Small intestine (tissue), 16 donors: ENCODE data around the gene CSNK1G3. TPM values are rescaled to one million over a fixed set of nuclear protein-coding genes. Genes with fewer than 3 reads are reported as not detected.
"Not testable (repeated sequence)": the region's sequence is repeated elsewhere in the genome, so short reads cannot be mapped to it uniquely, and the experiment has no call there.

ENCODE experiments used
- DNase-seq, 2 donors: peaks; one replicate each; pipeline versions ENCODE4 v3.0.0 to v3.0.0-alpha.2; 2013
- FAIRE-seq: peaks from 2 replicates; lab custom pipeline; 2012; peaks lifted over from hg19 to GRCh38; lab: Jason Lieb, UNC
- H3K27ac ChIP-seq, 3 donors: one replicate each; pipeline ENCODE4 v1.5.1; 2013; ENCODE audit warnings: low read length in 2 of 3, mild to moderate bottlenecking in 2 of 3, control low read depth in 1 of 3, inconsistent platforms in 1 of 3, low read depth in 1 of 3, moderate library complexity in 1 of 3
- H3K27me3 ChIP-seq, 3 donors: one replicate each; pipeline ENCODE4 v1.6.1; 2013; ENCODE audit warnings: low read length in 3 of 3, inconsistent platforms in 1 of 3; ENCODE audit not compliant: control insufficient read depth in 3 of 3, insufficient read depth in 3 of 3
- H3K36me3 ChIP-seq, 3 donors: one replicate each; pipeline ENCODE4 v1.6.1; 2013; ENCODE audit warnings: low read length in 3 of 3, inconsistent platforms in 1 of 3, low read depth in 1 of 3, mild to moderate bottlenecking in 1 of 3, moderate library complexity in 1 of 3; ENCODE audit not compliant: control insufficient read depth in 3 of 3, insufficient read depth in 2 of 3
- H3K4me1 ChIP-seq, 3 donors: one replicate each; pipeline ENCODE4 v1.6.1; 2013; ENCODE audit warnings: low read length in 2 of 3, inconsistent platforms in 1 of 3, low read depth in 1 of 3, mild to moderate bottlenecking in 1 of 3, moderate library complexity in 1 of 3; ENCODE audit not compliant: control insufficient read depth in 3 of 3, insufficient read depth in 2 of 3
- H3K4me3 ChIP-seq, 3 donors: one replicate each; pipeline ENCODE4 v1.5.1; 2013; ENCODE audit warnings: low read length in 3 of 3, control low read depth in 1 of 3, inconsistent platforms in 1 of 3, low read depth in 1 of 3, mild to moderate bottlenecking in 1 of 3, moderate library complexity in 1 of 3
- H3K9me3 ChIP-seq, 2 donors: one replicate each; pipeline ENCODE4 v1.6.1; 2013; ENCODE audit warnings: low read depth in 1 of 2, low read length in 1 of 2; ENCODE audit not compliant: control insufficient read depth in 2 of 2, insufficient read depth in 1 of 2
- WGBS, 3 donors: extraction: QIAGEN DNeasy Blood & Tissue Kit; methylation state at CpG; one replicate each; pipeline ENCODE4 v1.1.7; 2013; 5-methylcytosine and 5-hydroxymethylcytosine counted together
- long read RNA-seq, 10 donors: transcript quantifications; one replicate each; lab custom pipeline, GENCODE V29; 2026
- polyA plus RNA-seq, 4 donors: library from polyadenylated mRNA; stranded (reverse) in 3 of 4; unstranded in 1 of 4; fragments of 200-250 nt in 3 of 4; fragments of 120-200 nt in 1 of 4; gene quantifications; one replicate each; pipeline versions ENCODE4 v1.2.1 to v1.2.3, GENCODE V29; 2013
- donor health status: healthy with polysubstance abuse.
- donor health status: control.
- donor health status: control.
- donor health status: Bipolar disorder and iron deficiency.
- donor health status: healthy.

The CSNK1G3 gene
- 10 to 100 TPM; 16.7 to 21.7 (median 20.2) TPM for polyA plus RNA-seq
- long read RNA-seq, donor 1, partial matches to known transcripts = 8 of 11 reads
- long read RNA-seq, donor 1, other reads (novel, unspliced or antisense) = 0 of 11 reads
- long read RNA-seq, donor 2, partial matches to known transcripts = 0 of 1 reads
- long read RNA-seq, donor 2, other reads (novel, unspliced or antisense) = 0 of 1 reads
- long read RNA-seq, donor 3, partial matches to known transcripts = 6 of 8 reads
- long read RNA-seq, donor 3, other reads (novel, unspliced or antisense) = 0 of 8 reads
- long read RNA-seq, donor 4 = 0 reads
- long read RNA-seq, donor 5, partial matches to known transcripts = 0 of 2 reads
- long read RNA-seq, donor 5, other reads (novel, unspliced or antisense) = 0 of 2 reads
- long read RNA-seq, donor 6, partial matches to known transcripts = 0 of 1 reads
- long read RNA-seq, donor 6, other reads (novel, unspliced or antisense) = 0 of 1 reads
- long read RNA-seq, donor 7, full-length matches to known transcripts = 3 of 3 reads
- long read RNA-seq, donor 7, partial matches to known transcripts = 0 of 3 reads
- long read RNA-seq, donor 7, other reads (novel, unspliced or antisense) = 0 of 3 reads
- long read RNA-seq, donor 8 = 0 reads
- long read RNA-seq, donor 9, partial matches to known transcripts = 0 of 1 reads
- long read RNA-seq, donor 9, other reads (novel, unspliced or antisense) = 0 of 1 reads
- long read RNA-seq, donor 10, full-length matches to known transcripts = 6 of 18 reads
- long read RNA-seq, donor 10, partial matches to known transcripts = 12 of 18 reads
- long read RNA-seq, donor 10, other reads (novel, unspliced or antisense) = 0 of 18 reads

- peak within 1 kb of the TSS; percentile 83 to 96 (median 93) for H3K4me3 ChIP-seq
- peaks cover 3 to 4% (median 3%) of the 10 kb centered on the region in 3 donors for H3K4me1 ChIP-seq
- no peaks in the 10 kb centered on the region for H3K9me3 ChIP-seq
- FAIRE-seq (peak; percentile 71), DNase-seq (peak; percentile 98 to 99)
- 1% methylated on average over 59 to 82 of the region's 82 CpGs for WGBS, 3 donors
- no peaks in the 10 kb centered on the region for H3K27me3 ChIP-seq
- no peaks in the 10 kb centered on the region for H3K36me3 ChIP-seq
- peak within 1 kb of the TSS; percentile 84 to 99 (median 98) for H3K27ac ChIP-seq
These were observed at the start of gene CSNK1G3 for GRCh38 chr5:123511648-123512605. Gene CSNK1G3, plus strand, starts transcription at chr5:123512177. Its CDS starts 33,487 bp downstream, at chr5:123545664.

- H3K27me3 ChIP-seq, DNase-seq, H3K36me3 ChIP-seq, FAIRE-seq, H3K9me3 ChIP-seq, H3K4me3 ChIP-seq, H3K27ac ChIP-seq, H3K4me1 ChIP-seq: not testable (repeated sequence)
- WGBS, 3 donors = 88 to 90% (median 89%) methylated on average over 1 of the region's 1 CpG
These were observed 45.1 kb upstream of the CSNK1G3 start for GRCh38 chr5:123466839-123467238.

- Histone ChIP-seq H3K27me3 (no peaks in the 10 kb centered on the region), H3K4me3 (no peak overlapping the region), H3K27ac (no peak overlapping the region), H3K36me3 (no peaks in the 10 kb centered on the region), H3K4me1 (no peaks in the 10 kb centered on the region), H3K9me3 (peaks cover 0 to 2% of the 10 kb centered on the region in 2 donors)
- FAIRE-seq (no peak), DNase-seq (no peak)
- 90 to 92% (median 91%) methylated on average over 3 of the region's 3 CpGs for WGBS, 3 donors
These were observed 40.6 kb upstream of the CSNK1G3 start for GRCh38 chr5:123471385-123471784.

GRCh38 chr5:123472150-123472924, 39.6 kb upstream of the CSNK1G3 start:
- 84 to 94% (median 92%) methylated on average over 8 of the region's 8 CpGs for WGBS, 3 donors
- no peak for FAIRE-seq

GRCh38 chr5:123474228-123474627, 37.7 kb upstream of the CSNK1G3 start:
- no peak for FAIRE-seq
- no peaks in the 10 kb centered on the region for H3K36me3 ChIP-seq
- no peak for DNase-seq
- H3K4me1 ChIP-seq = no peaks in the 10 kb centered on the region
- H3K9me3 ChIP-seq = peaks cover 0 to 2% of the 10 kb centered on the region in 2 donors
- H3K27ac ChIP-seq = no peak overlapping the region
- H3K4me3 ChIP-seq = no peak overlapping the region
- no peaks in the 10 kb centered on the region for H3K27me3 ChIP-seq

More at GRCh38 chr5:123472150-123472924, 39.6 kb upstream of the CSNK1G3 start:
- H3K4me3 ChIP-seq = no peak overlapping the region
- no peaks in the 10 kb centered on the region for H3K36me3 ChIP-seq
- H3K27ac ChIP-seq = no peak overlapping the region
- H3K9me3 ChIP-seq = peaks cover 0 to 2% of the 10 kb centered on the region in 2 donors
- no peaks in the 10 kb centered on the region for H3K27me3 ChIP-seq
- DNase-seq = no peak
- H3K4me1 ChIP-seq = no peaks in the 10 kb centered on the region

- peaks cover 0 to 2% of the 10 kb centered on the region in 2 donors for H3K9me3 ChIP-seq
- WGBS, 3 donors = 80 to 92% (median 91%) methylated on average over 1 of the region's 1 CpG
These were observed 35.2 kb upstream of the CSNK1G3 start for GRCh38 chr5:123476731-123477130.

GRCh38 chr5:123478546-123478945, 33.4 kb upstream of the CSNK1G3 start:
- H3K4me1 ChIP-seq = no peaks in the 10 kb centered on the region
- H3K4me3 ChIP-seq = no peak overlapping the region
- H3K27me3 ChIP-seq = no peaks in the 10 kb centered on the region
- WGBS, 3 donors = 70 to 91% (median 86%) methylated on average over 1 of the region's 1 CpG
- H3K36me3 ChIP-seq = no peaks in the 10 kb centered on the region
- peaks cover 0 to 2% of the 10 kb centered on the region in 2 donors for H3K9me3 ChIP-seq
- DNase-seq (no peak), FAIRE-seq (no peak)
- H3K27ac ChIP-seq = no peak overlapping the region

More at GRCh38 chr5:123476731-123477130, 35.2 kb upstream of the CSNK1G3 start:
- no peak for DNase-seq
- FAIRE-seq = no peak
- no peaks in the 10 kb centered on the region for H3K36me3 ChIP-seq
- no peaks in the 10 kb centered on the region for H3K27me3 ChIP-seq
- no peak overlapping the region for H3K4me3 ChIP-seq
- H3K27ac ChIP-seq = no peak overlapping the region
- H3K4me1 ChIP-seq = no peaks in the 10 kb centered on the region
